ENCODE results near the gene ZKSCAN8. TPM values are rescaled to one million over a fixed set of nuclear protein-coding genes. Genes with fewer than 3 reads are reported as not detected.
"Not testable (repeated sequence)": the region's sequence is repeated elsewhere in the genome, so short reads cannot be mapped to it uniquely, and the experiment has no call there.

ZKSCAN8 gene
- total RNA-seq, 1 experiment from 2014 or later = 20.7 TPM

DNA sequence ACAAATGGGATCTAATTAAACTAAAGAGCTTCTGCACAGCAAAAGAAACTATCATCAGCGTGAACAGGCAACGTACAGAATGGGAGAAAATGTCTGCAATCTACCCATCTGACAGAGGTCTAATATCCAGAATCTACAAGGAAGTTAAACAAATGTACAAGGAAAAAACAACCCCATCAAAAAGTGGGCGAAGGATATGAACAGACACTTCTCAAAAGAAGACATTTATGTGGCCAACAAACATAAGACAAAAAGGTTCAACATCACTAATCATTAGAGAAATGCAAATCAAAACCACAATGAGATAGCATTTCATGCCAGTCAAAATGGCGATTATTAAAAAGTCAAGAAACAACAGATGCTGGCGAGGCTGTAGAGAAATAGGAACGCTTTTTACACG, 39.5 kb upstream of the ZKSCAN8 start:
- H3K4me2 ChIP-seq (ENCODE audit: low read length); H3K36me3 ChIP-seq (ENCODE audit: control insufficient read depth in 1 of 2, insufficient read depth in 2 of 2, low read length in 2 of 2); H3K9me3 ChIP-seq (ENCODE audit: control insufficient read depth in 1 of 2, insufficient read depth in 1 of 2, low read depth in 1 of 2, low read length in 2 of 2); ATAC-seq; H2AFZ ChIP-seq (ENCODE audit: low read depth, low read length, poor library complexity, severe bottlenecking); CTCF ChIA-PET; H3K4me1 ChIP-seq (ENCODE audit: control insufficient read depth in 1 of 2, insufficient read depth in 2 of 2, low read length in 2 of 2); H3K27me3 ChIP-seq (ENCODE audit: insufficient read depth, low read length); H3K4me3 ChIP-seq (replicated peaks in 1 of 2; ENCODE audit: low read depth in 1 of 2, low read length in 2 of 2); H3K79me2 ChIP-seq (ENCODE audit: insufficient read depth, low read length); BruUV-seq (replicated peaks); RAD21 ChIA-PET (ENCODE audit: low non-redundant PET in 1 of 2, low total read pairs in 2 of 2, uncharacterized antibody in 2 of 2, unreplicated experiment in 2 of 2); H3K9ac ChIP-seq (ENCODE audit: low read length); H3K27ac ChIP-seq (ENCODE audit: low read depth, low read length); DNase-seq (ENCODE audit: low read depth, low spot score); intact Hi-C loops (cut with micrococcal nuclease); H3K9me2 ChIP-seq (ENCODE audit: insufficient read depth); POLR2A ChIA-PET; H4K20me1 ChIP-seq (ENCODE audit: insufficient read depth): not testable (repeated sequence)

DNA sequence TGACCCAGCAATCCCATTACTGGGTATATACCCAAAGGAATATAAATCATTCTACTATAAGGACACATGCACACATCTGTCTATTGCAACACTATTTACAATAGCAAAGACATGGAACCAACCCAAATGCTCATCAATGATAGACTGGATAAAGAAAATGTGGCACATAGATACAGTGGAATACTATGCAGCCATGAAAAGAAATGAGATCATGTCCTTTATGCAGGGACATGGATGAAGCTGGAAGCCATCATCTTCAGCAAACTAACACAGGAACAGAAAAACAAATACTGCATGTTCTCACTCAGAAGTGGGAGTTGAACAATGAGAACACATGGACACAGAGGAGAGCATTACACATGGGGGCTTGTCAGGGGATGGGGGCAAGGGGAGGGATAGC, 39.0 kb upstream of the ZKSCAN8 start:
- H3K79me2 ChIP-seq (ENCODE audit: insufficient read depth, low read length); H3K27me3 ChIP-seq (ENCODE audit: insufficient read depth, low read length); RAD21 ChIA-PET (ENCODE audit: low non-redundant PET in 1 of 2, low total read pairs in 2 of 2, uncharacterized antibody in 2 of 2, unreplicated experiment in 2 of 2); H3K4me2 ChIP-seq (ENCODE audit: low read length); H4K20me1 ChIP-seq (ENCODE audit: insufficient read depth); H3K9me3 ChIP-seq (ENCODE audit: control insufficient read depth in 1 of 2, insufficient read depth in 1 of 2, low read depth in 1 of 2, low read length in 2 of 2); H3K27ac ChIP-seq (ENCODE audit: low read depth, low read length); CTCF ChIA-PET; intact Hi-C loops (cut with micrococcal nuclease); ATAC-seq; POLR2A ChIA-PET; H3K4me3 ChIP-seq (replicated peaks in 1 of 2; ENCODE audit: low read depth in 1 of 2, low read length in 2 of 2); DNase-seq (ENCODE audit: low read depth, low spot score); BruUV-seq (replicated peaks); H3K9me2 ChIP-seq (ENCODE audit: insufficient read depth); H3K9ac ChIP-seq (ENCODE audit: low read length); H3K4me1 ChIP-seq (ENCODE audit: control insufficient read depth in 1 of 2, insufficient read depth in 2 of 2, low read length in 2 of 2); H3K36me3 ChIP-seq (ENCODE audit: control insufficient read depth in 1 of 2, insufficient read depth in 2 of 2, low read length in 2 of 2); H2AFZ ChIP-seq (ENCODE audit: low read depth, low read length, poor library complexity, severe bottlenecking): not testable (repeated sequence)

DNA sequence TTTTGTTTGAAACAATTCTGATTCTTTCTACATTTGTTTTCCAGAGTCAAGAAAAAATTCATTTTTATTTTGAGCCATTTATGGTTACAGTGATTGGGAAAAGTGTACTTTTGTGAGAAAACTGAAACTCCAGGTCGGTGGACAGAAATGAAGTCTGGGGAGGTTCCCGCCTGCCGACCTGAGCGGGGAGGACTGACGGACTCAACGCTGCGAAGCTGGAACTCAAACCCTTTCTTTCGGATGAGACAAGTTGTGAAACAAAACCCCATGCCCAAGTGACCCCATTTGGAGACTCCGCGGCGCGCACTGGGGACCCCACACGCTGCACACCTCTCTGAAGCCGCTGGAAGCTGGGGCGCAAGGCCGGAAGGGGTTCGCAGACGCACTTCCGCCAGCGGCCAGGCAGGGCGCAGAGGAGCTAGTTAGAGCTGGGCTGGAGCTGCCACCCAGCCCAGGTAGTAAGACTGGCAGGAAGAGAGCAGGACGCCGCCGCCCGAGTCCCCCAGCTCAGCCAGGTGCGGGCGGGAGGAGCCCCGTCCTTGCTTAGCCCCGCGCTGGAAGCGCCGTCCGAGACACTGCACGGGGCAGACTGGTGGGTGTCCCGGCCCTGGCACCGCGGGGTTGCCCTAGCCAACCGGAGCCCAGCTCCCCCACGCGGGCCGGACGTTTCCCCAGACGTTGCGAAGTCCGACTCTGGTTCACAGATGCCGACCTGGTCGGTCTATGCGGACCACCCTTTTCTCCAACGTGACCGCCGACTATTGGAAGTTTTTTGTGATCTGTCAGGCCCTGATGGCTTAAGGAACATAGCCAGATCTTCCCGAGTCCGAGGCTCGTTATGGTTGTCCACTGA, 37.1 kb upstream of the ZKSCAN8 start:
- ChIA-PET RAD21 (ENCODE audit: low non-redundant PET in 1 of 2, low total read pairs in 2 of 2, uncharacterized antibody in 2 of 2, unreplicated experiment in 2 of 2) (no interaction called here), CTCF (interaction anchor here (1.0 kb wide), 1 partner anchor 37 kb away, joined by 3 read pairs; the partner anchor contains the start of gene ZKSCAN8), POLR2A (interaction anchor here (0.9 to 1.0 kb wide), 3 partner anchors 252 to 279 kb away, joined by 3 to 4 read pairs (median 3); a partner anchor contains a TSS)
- Histone ChIP-seq H3K9ac (ENCODE audit: low read length) (peak overlapping the region; percentile 64), H3K36me3 (ENCODE audit: control insufficient read depth in 1 of 2, insufficient read depth in 2 of 2, low read length in 2 of 2) (no peaks in the 10 kb centered on the region), H3K4me2 (ENCODE audit: low read length) (peak overlapping the region; percentile 58), H4K20me1 (ENCODE audit: insufficient read depth) (no peaks in the 10 kb centered on the region), H3K27me3 (ENCODE audit: insufficient read depth, low read length) (no peaks in the 10 kb centered on the region), H3K9me2 (ENCODE audit: insufficient read depth) (no peaks in the 10 kb centered on the region), H3K9me3 (ENCODE audit: control insufficient read depth in 1 of 2, insufficient read depth in 1 of 2, low read depth in 1 of 2, low read length in 2 of 2) (no peaks in the 10 kb centered on the region), H2AFZ (ENCODE audit: low read depth, low read length, poor library complexity, severe bottlenecking) (peak overlapping the region; percentile 57), H3K27ac (ENCODE audit: low read depth, low read length) (peak overlapping the region; percentile 76), H3K4me3 (replicated peaks in 1 of 2; ENCODE audit: low read depth in 1 of 2, low read length in 2 of 2) (peak overlapping the region; percentile 49 to 56), H3K79me2 (ENCODE audit: insufficient read depth, low read length) (no peaks in the 10 kb centered on the region), H3K4me1 (ENCODE audit: control insufficient read depth in 1 of 2, insufficient read depth in 2 of 2, low read length in 2 of 2) (peaks cover 0 to 5% of the 10 kb centered on the region in 2 experiments; a peak in 2 of 4 replicates)
- intact Hi-C loops (cut with micrococcal nuclease) = no loop called here
- BruUV-seq (replicated peaks) = no TSS peak
- DNase-seq (ENCODE audit: low read depth, low spot score) (peak; percentile 45), ATAC-seq (peak; percentile 95)
- TF ChIP-seq JUND (IDR thresholded peaks at IDR 0.05) (no peak), RAD21 (IDR thresholded peaks at IDR 0.05; ENCODE audit: low read depth) (no peak), EZH2 (IDR thresholded peaks at IDR 0.05) (no peak), EZH2phosphoT487 (IDR thresholded peaks at IDR 0.05; ENCODE audit: borderline replicate concordance) (no peak), CEBPB (IDR thresholded peaks at IDR 0.05; ENCODE audit: low read depth) (no peak), POLR2AphosphoS5 (IDR thresholded peaks at IDR 0.05; ENCODE audit: low read depth, low read length) (peak; percentile 87), SIN3A (IDR thresholded peaks at IDR 0.05; ENCODE audit: low read depth) (peak; percentile 43; the same call in 1 of the 2 replicates)
- TF ChIP-seq, protein P1, sequence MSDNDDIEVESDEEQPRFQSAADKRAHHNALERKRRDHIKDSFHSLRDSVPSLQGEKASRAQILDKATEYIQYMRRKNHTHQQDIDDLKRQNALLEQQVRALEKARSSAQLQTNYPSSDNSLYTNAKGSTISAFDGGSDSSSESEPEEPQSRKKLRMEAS (IDR thresholded peaks at IDR 0.05) = peak; percentile 48; the same call in 1 of the 2 replicates
- TF ChIP-seq, protein P2, sequence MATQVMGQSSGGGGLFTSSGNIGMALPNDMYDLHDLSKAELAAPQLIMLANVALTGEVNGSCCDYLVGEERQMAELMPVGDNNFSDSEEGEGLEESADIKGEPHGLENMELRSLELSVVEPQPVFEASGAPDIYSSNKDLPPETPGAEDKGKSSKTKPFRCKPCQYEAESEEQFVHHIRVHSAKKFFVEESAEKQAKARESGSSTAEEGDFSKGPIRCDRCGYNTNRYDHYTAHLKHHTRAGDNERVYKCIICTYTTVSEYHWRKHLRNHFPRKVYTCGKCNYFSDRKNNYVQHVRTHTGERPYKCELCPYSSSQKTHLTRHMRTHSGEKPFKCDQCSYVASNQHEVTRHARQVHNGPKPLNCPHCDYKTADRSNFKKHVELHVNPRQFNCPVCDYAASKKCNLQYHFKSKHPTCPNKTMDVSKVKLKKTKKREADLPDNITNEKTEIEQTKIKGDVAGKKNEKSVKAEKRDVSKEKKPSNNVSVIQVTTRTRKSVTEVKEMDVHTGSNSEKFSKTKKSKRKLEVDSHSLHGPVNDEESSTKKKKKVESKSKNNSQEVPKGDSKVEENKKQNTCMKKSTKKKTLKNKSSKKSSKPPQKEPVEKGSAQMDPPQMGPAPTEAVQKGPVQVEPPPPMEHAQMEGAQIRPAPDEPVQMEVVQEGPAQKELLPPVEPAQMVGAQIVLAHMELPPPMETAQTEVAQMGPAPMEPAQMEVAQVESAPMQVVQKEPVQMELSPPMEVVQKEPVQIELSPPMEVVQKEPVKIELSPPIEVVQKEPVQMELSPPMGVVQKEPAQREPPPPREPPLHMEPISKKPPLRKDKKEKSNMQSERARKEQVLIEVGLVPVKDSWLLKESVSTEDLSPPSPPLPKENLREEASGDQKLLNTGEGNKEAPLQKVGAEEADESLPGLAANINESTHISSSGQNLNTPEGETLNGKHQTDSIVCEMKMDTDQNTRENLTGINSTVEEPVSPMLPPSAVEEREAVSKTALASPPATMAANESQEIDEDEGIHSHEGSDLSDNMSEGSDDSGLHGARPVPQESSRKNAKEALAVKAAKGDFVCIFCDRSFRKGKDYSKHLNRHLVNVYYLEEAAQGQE (IDR thresholded peaks at IDR 0.05; ENCODE audit: low read depth) = no peak

All from HCT116 (cell line).